ENCODE results near the gene SH3BP4. TPM values are rescaled to one million over a fixed set of nuclear protein-coding genes. Genes with fewer than 3 reads are reported as not detected.

SH3BP4 gene
- total and polyA plus RNA-seq, 2 of the 13 experiments (the other 11 are each of a cell fraction or from before 2014, with no cell fraction given), result 34.6 to 99.1 TPM

GRCh38 chr2:235055891-235056516, 104.2 kb downstream of the SH3BP4 start (continued):
- TF ChIP-seq BATF2 (CRISPR knock-in tag; IDR thresholded peaks at IDR 0.05), result no peak
- TF ChIP-seq MAFF (IDR thresholded peaks at IDR 0.05; ENCODE audit: low read depth, low read length), result no peak
- TF ChIP-seq MXD3 (CRISPR knock-in tag; IDR thresholded peaks at IDR 0.05), result no peak
- TF ChIP-seq EP300 (IDR thresholded peaks at IDR 0.05; ENCODE audit: low read depth in 2 of 2, low read length in 2 of 2), result no peak; a peak in 1 of 4 replicates
- TF ChIP-seq EP300 (CRISPR knock-in tag; IDR thresholded peaks at IDR 0.05; ENCODE audit: borderline replicate concordance), result no peak
- TF ChIP-seq ZBTB7B (CRISPR knock-in tag; IDR thresholded peaks at IDR 0.05), result no peak
- TF ChIP-seq CSRNP2 (CRISPR knock-in tag; conservative IDR thresholded peaks at IDR 0.05; ENCODE audit: low read depth), result no peak
- TF ChIP-seq ZNF24 (IDR thresholded peaks at IDR 0.05), result no peak
- no peak for TF ChIP-seq MZF1 (CRISPR knock-in tag; IDR thresholded peaks at IDR 0.05; ENCODE audit: borderline replicate concordance)
- TF ChIP-seq ZEB1 (IDR thresholded peaks at IDR 0.05; ENCODE audit: insufficient replicate concordance, low read depth), result no peak
- TF ChIP-seq, protein P1, sequence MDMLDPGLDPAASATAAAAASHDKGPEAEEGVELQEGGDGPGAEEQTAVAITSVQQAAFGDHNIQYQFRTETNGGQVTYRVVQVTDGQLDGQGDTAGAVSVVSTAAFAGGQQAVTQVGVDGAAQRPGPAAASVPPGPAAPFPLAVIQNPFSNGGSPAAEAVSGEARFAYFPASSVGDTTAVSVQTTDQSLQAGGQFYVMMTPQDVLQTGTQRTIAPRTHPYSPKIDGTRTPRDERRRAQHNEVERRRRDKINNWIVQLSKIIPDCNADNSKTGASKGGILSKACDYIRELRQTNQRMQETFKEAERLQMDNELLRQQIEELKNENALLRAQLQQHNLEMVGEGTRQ (IDR thresholded peaks at IDR 0.05; ENCODE audit: low read depth, low read length), result no peak
- TF ChIP-seq, protein P1 (CRISPR knock-in tag; IDR thresholded peaks at IDR 0.05; ENCODE audit: borderline replicate concordance), result no peak
- TF ChIP-seq HHEX (CRISPR knock-in tag; IDR thresholded peaks at IDR 0.05), result no peak
- TF ChIP-seq ZNF350 (CRISPR knock-in tag; IDR thresholded peaks at IDR 0.05; ENCODE audit: borderline replicate concordance, low read depth), result no peak
- TF ChIP-seq ZNF3 (CRISPR knock-in tag; IDR thresholded peaks at IDR 0.05), result no peak
- no peak for TF ChIP-seq MAFG (CRISPR knock-in tag; IDR thresholded peaks at IDR 0.05)
- TF ChIP-seq NFE2L1 (CRISPR knock-in tag; IDR thresholded peaks at IDR 0.05; ENCODE audit: borderline replicate concordance), result no peak
- no peak for TF ChIP-seq ARNT2 (CRISPR knock-in tag; IDR thresholded peaks at IDR 0.05; ENCODE audit: low read depth)
- no peak for TF ChIP-seq ZNF572 (CRISPR knock-in tag; IDR thresholded peaks at IDR 0.05)
- TF ChIP-seq FOXP4 (CRISPR knock-in tag; IDR thresholded peaks at IDR 0.05), result no peak
- TF ChIP-seq RFX3 (CRISPR knock-in tag; IDR thresholded peaks at IDR 0.05), result no peak
- TF ChIP-seq, protein P2, sequence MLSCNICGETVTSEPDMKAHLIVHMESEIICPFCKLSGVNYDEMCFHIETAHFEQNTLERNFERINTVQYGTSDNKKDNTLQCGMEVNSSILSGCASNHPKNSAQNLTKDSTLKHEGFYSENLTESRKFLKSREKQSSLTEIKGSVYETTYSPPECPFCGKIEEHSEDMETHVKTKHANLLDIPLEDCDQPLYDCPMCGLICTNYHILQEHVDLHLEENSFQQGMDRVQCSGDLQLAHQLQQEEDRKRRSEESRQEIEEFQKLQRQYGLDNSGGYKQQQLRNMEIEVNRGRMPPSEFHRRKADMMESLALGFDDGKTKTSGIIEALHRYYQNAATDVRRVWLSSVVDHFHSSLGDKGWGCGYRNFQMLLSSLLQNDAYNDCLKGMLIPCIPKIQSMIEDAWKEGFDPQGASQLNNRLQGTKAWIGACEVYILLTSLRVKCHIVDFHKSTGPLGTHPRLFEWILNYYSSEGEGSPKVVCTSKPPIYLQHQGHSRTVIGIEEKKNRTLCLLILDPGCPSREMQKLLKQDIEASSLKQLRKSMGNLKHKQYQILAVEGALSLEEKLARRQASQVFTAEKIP (CRISPR knock-in tag; IDR thresholded peaks at IDR 0.05; ENCODE audit: borderline replicate concordance), result no peak
- TF ChIP-seq REXO4 (CRISPR knock-in tag; IDR thresholded peaks at IDR 0.05; ENCODE audit: borderline replicate concordance), result no peak

Measured in HepG2 (cell line).